IMR-90 (cell line): ENCODE results near the gene PHETA1.

Experiments used
- CHD1 ChIP-seq: IDR thresholded peaks from 2 replicates; pipeline ENCODE4 v1.6.1; 2012; ENCODE audit warnings: low read depth, low read length, improper control_type of control experiment
- CTCF ChIP-seq: conservative IDR thresholded peaks from 2 replicates; pipeline ENCODE4 v1.5.1; 2012; ENCODE audit warnings: mild to moderate bottlenecking, low read depth, low read length, improper control_type of control experiment
- ELK1 ChIP-seq: fragments of 150-350 bp; IDR thresholded peaks from 2 replicates; pipeline ENCODE4 v1.6.1; 2016; ENCODE audit warnings: low read depth, mild to moderate bottlenecking, low read length, moderate library complexity, borderline replicate concordance
- FOS ChIP-seq: fragments of 150-350 bp; IDR thresholded peaks from 2 replicates; pipeline ENCODE4 v1.6.1; 2016; ENCODE audit warnings: low read depth, low read length
- POLR2A ChIP-seq: IDR thresholded peaks from 2 replicates; pipeline ENCODE4 v1.6.1; 2012; ENCODE audit warnings: mild to moderate bottlenecking, low read depth, low read length
- RCOR1 ChIP-seq: IDR thresholded peaks from 2 replicates; pipeline ENCODE4 v1.6.1; 2012; ENCODE audit warnings: mild to moderate bottlenecking, low read length, improper control_type of control experiment; ENCODE audit not compliant: insufficient replicate concordance
- SMC3 ChIP-seq: fragments of 150-350 bp; IDR thresholded peaks from 2 replicates; pipeline ENCODE4 v1.6.1; 2016; ENCODE audit warnings: low read depth, mild to moderate bottlenecking, antibody characterized with exemption, low read length, moderate library complexity
- USF2 ChIP-seq: fragments of 150-350 bp; IDR thresholded peaks from 2 replicates; pipeline ENCODE4 v1.6.1; 2017; ENCODE audit warnings: mild to moderate bottlenecking, antibody characterized with exemption, low read length, low read depth

GRCh38 chr12:111360325-111360930 is 8.5 kb downstream of the PHETA1 start:
- no peak for TF ChIP-seq CTCF
- TF ChIP-seq CHD1, result no peak
- no peak for TF ChIP-seq FOS
- no peak for TF ChIP-seq SMC3
- no peak for TF ChIP-seq RCOR1
- TF ChIP-seq POLR2A, result no peak
- TF ChIP-seq ELK1, result no peak
- TF ChIP-seq USF2, result no peak
